HL-60 (cell line): Measurements from ENCODE around the gene KRT78.

Source experiments
- DNase-seq, 2 experiments: peaks; one replicate each; pipeline ENCODE4 v3.0.0-alpha.2; 2010 to 2020; ENCODE audit warnings: low read depth in 1 of 2, low spot score in 1 of 2
- H3K27ac ChIP-seq: fragments of 250-450 bp; sonication (Bioruptor Pico); replicated peaks from 2 replicates; pipeline ENCODE4 v1.5.1; 2020; ENCODE audit warnings: mild to moderate bottlenecking, moderate library complexity
- H3K27me3 ChIP-seq: fragments of 250-450 bp; sonication (Bioruptor Pico); 2 replicates; pipeline ENCODE4 v1.5.1; 2021; ENCODE audit warnings: mild to moderate bottlenecking, moderate library complexity; ENCODE audit not compliant: insufficient read depth, poor library complexity, severe bottlenecking
- H3K4me3 ChIP-seq: replicated peaks from 2 replicates; pipeline ENCODE4 v1.5.1; 2011; ENCODE audit warnings: mild to moderate bottlenecking, control low read depth, low read length; ENCODE audit not compliant: insufficient read depth
- GABPA ChIP-seq: IDR thresholded peaks from 2 replicates; pipeline ENCODE4 v1.6.1; 2012; ENCODE audit warnings: low read depth
- POLR2AphosphoS5 ChIP-seq: IDR thresholded peaks from 2 replicates; pipeline ENCODE4 v1.6.1; 2012; ENCODE audit warnings: low read depth
- SPI1 ChIP-seq: IDR thresholded peaks from 2 replicates; pipeline ENCODE4 v1.6.1; 2012; ENCODE audit warnings: low read depth, mild to moderate bottlenecking, borderline replicate concordance
- TF ChIP-seq, protein P1 (sequence below): IDR thresholded peaks from 2 replicates; pipeline ENCODE4 v1.6.1; 2012; ENCODE audit warnings: low read depth; ENCODE audit not compliant: insufficient replicate concordance
- TF ChIP-seq, protein P2 (sequence below): IDR thresholded peaks from one replicate; pipeline ENCODE4 v1.5.1; 2011; ENCODE audit warnings: low read length, control low read depth, inconsistent platforms; ENCODE audit not compliant: insufficient read depth

Gene KRT78

DNA sequence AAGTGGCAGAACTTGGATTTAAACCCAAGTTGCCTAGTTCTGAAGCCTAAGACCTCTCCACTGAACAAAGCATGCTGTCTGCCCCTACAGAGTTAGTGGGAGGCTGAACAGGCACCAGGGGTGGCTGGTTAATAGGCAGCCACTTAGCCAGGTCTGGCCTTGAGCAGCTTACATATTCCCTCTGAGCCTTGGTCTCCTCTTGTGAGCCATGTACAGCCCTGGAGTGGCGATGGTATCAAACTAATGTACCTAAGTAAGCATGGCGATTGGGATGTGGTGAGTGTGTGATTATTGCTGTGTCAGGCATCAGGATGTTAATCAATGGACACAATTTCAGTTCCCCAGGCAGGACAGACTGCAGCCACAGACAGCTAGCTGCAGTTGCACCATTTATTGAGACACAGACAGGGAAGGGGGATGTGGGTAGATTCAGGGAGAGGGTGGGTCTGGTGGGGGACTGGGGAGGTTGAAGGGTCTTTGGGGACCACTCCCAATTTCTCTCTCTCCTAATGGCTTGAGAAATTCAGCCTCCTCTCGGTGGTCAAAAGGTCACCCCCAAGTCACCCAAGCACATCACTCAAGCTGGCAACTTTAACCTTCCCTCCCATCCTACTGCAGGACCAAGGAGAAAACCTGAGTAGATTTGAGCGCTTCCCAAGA lies 27.6 kb downstream of the KRT78 start:
- Histone ChIP-seq H3K27me3 (peaks cover 2% of the 10 kb centered on the region), H3K4me3 (no peak overlapping the region), H3K27ac (no peak overlapping the region)
- TF ChIP-seq, protein P1, sequence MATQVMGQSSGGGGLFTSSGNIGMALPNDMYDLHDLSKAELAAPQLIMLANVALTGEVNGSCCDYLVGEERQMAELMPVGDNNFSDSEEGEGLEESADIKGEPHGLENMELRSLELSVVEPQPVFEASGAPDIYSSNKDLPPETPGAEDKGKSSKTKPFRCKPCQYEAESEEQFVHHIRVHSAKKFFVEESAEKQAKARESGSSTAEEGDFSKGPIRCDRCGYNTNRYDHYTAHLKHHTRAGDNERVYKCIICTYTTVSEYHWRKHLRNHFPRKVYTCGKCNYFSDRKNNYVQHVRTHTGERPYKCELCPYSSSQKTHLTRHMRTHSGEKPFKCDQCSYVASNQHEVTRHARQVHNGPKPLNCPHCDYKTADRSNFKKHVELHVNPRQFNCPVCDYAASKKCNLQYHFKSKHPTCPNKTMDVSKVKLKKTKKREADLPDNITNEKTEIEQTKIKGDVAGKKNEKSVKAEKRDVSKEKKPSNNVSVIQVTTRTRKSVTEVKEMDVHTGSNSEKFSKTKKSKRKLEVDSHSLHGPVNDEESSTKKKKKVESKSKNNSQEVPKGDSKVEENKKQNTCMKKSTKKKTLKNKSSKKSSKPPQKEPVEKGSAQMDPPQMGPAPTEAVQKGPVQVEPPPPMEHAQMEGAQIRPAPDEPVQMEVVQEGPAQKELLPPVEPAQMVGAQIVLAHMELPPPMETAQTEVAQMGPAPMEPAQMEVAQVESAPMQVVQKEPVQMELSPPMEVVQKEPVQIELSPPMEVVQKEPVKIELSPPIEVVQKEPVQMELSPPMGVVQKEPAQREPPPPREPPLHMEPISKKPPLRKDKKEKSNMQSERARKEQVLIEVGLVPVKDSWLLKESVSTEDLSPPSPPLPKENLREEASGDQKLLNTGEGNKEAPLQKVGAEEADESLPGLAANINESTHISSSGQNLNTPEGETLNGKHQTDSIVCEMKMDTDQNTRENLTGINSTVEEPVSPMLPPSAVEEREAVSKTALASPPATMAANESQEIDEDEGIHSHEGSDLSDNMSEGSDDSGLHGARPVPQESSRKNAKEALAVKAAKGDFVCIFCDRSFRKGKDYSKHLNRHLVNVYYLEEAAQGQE: no peak
- no peak for TF ChIP-seq POLR2AphosphoS5
- TF ChIP-seq GABPA: no peak
- TF ChIP-seq SPI1: no peak
- TF ChIP-seq, protein P2, sequence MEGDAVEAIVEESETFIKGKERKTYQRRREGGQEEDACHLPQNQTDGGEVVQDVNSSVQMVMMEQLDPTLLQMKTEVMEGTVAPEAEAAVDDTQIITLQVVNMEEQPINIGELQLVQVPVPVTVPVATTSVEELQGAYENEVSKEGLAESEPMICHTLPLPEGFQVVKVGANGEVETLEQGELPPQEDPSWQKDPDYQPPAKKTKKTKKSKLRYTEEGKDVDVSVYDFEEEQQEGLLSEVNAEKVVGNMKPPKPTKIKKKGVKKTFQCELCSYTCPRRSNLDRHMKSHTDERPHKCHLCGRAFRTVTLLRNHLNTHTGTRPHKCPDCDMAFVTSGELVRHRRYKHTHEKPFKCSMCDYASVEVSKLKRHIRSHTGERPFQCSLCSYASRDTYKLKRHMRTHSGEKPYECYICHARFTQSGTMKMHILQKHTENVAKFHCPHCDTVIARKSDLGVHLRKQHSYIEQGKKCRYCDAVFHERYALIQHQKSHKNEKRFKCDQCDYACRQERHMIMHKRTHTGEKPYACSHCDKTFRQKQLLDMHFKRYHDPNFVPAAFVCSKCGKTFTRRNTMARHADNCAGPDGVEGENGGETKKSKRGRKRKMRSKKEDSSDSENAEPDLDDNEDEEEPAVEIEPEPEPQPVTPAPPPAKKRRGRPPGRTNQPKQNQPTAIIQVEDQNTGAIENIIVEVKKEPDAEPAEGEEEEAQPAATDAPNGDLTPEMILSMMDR: no peak
- no peak for DNase-seq

DNA sequence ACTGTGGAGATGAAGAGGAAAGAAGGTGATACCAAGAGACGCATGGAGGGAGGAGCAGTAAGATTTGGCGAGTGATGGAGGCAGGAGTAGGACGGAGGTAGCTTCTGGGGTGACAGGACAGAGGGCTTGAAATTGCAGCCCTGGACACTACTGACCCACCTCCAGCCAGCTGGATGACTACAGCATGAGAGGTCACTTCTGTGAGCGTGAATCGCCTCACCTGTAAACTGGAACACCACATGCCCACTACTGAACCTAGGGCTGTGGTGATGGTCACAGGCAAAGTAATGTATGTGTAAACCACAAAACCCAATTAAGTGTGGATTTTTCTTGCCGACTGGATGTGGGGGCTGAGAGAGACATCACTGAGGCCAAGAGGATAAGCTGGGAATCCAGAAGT lies 28.3 kb downstream of the KRT78 start:
- TF ChIP-seq, protein P1: no peak
- no peak for TF ChIP-seq GABPA
- no peak for TF ChIP-seq POLR2AphosphoS5
- no peak for TF ChIP-seq SPI1
- no peak for DNase-seq
- no peak overlapping the region for H3K4me3 ChIP-seq
- peaks cover 2% of the 10 kb centered on the region for H3K27me3 ChIP-seq
- no peak overlapping the region for H3K27ac ChIP-seq

DNA sequence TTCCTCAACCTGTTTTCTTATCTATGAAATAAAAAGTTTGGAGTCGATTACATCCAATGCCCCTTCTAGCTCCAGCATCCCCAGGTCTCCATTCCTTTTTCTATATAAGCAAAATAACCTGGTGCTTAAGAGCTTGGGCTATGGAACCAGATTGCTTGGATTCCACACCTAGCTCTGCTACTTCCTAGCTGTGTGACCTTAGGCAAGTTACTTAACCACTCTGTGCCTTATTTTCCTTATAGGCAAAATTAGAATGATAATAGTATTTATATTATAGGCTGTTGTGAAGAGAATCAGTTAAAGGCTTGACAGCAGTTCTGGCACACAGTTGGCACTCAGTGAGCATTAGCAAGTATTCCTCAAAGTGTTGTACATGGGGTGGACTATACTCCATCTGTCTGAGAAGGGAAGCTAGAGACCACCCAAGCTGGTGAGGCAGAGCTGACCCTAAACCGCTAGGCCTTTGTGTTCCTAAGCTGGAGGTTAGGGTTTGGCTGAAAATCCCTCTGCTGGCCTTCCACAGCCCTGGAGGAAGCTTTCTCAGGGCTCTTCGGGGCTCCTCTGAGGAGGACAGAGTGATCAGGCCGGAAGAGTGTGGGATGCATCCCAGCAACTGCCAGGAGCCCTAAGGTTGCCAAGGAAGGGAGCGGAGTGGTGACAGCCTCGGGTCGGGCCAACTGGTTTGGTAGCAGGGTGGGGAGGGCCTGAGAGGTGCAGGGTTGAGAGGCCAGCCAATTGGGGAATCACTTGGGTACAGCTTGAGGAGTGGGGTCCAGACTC lies 28.9 kb downstream of the KRT78 start:
- TF ChIP-seq GABPA (no peak), POLR2AphosphoS5 (no peak), SPI1 (no peak)
- TF ChIP-seq, protein P2: no peak
- TF ChIP-seq, protein P1: no peak
- H3K27me3 ChIP-seq: peaks cover 2% of the 10 kb centered on the region
- no peak overlapping the region for H3K4me3 ChIP-seq
- DNase-seq: no peak
- H3K27ac ChIP-seq: no peak overlapping the region
